Spleen (tissue), 7 donors: ENCODE results near the gene PPP2R5B.

Experiments
- CTCF ChIP-seq, 11 experiments: fragments of 200-600 bp in 7 of 11; fragments of 450-650 bp in 4 of 11; sonication (generic) in 4 of 11; IDR thresholded peaks in 8 of 11; conservative IDR thresholded peaks in 3 of 11; 1 replicate in 7 of 11; 2 replicates in 4 of 11; pipeline versions ENCODE4 v1.4.0 to v1.8.0; 2016 to 2021; ENCODE audit warnings: antibody characterized with exemption in 11 of 11, inconsistent platforms in 4 of 11, mild to moderate bottlenecking in 1 of 11
- POLR2A ChIP-seq, 3 donors: fragments of 450-650 bp; IDR thresholded peaks; one replicate each; pipeline ENCODE4 v1.5.1; 2017; ENCODE audit warnings: antibody characterized with exemption in 3 of 3, mild to moderate bottlenecking in 1 of 3
- POLR2AphosphoS5 ChIP-seq, 3 donors: sonication (generic); formaldehyde crosslinking; IDR thresholded peaks; one replicate each; pipeline ENCODE4 v1.5.1; 2017; ENCODE audit warnings: antibody characterized with exemption in 3 of 3
- donor health status: DM: no; HTN: no; CAD: no; lungs with moderate emphysema.
- donor health status: DM: no; HTN: no; CAD: no.
- donor health status: DM: no; HTN: no; CAD: no.

GRCh38 chr11:64924910-64925284 is 408 bp downstream of the PPP2R5B start:
- TF ChIP-seq CTCF (IDR thresholded peaks at IDR 0.05 in 8 of 11, conservative IDR thresholded peaks at IDR 0.05 in 3 of 11) (no peak), POLR2A (IDR thresholded peaks at IDR 0.05) (no peak), POLR2AphosphoS5 (IDR thresholded peaks at IDR 0.05) (no peak)
